Liver (tissue), 9 donors: Measurements from ENCODE around the gene MARCHF3. TPM values are rescaled to one million over a fixed set of nuclear protein-coding genes. Genes with fewer than 3 reads are reported as not detected.

Experiments used
- DNase-seq: peaks from one replicate; pipeline ENCODE4 v3.0.0-alpha.2; 2017; ENCODE audit warnings: low spot score
- H3K27ac ChIP-seq, 2 donors: one replicate each; pipeline ENCODE4 v1.7.0; 2013; ENCODE audit warnings: inconsistent platforms in 2 of 2, low read length in 2 of 2, control low read depth in 1 of 2, low read depth in 1 of 2, mild to moderate bottlenecking in 1 of 2
- H3K27me3 ChIP-seq, 4 donors: one replicate each; pipeline versions ENCODE4 v1.6.1 to v1.7.0; 2013; ENCODE audit warnings: low read length in 3 of 4, inconsistent platforms in 1 of 4, mild to moderate bottlenecking in 1 of 4, moderate library complexity in 1 of 4; ENCODE audit not compliant: control insufficient read depth in 4 of 4, insufficient read depth in 4 of 4
- H3K36me3 ChIP-seq, 4 donors: one replicate each; pipeline versions ENCODE4 v1.6.1 to v1.7.0; 2013; ENCODE audit warnings: low read length in 3 of 4, mild to moderate bottlenecking in 3 of 4, low read depth in 1 of 4, moderate library complexity in 1 of 4; ENCODE audit not compliant: control insufficient read depth in 4 of 4, insufficient read depth in 3 of 4
- H3K4me1 ChIP-seq, 4 donors: one replicate each; pipeline versions ENCODE4 v1.6.1 to v1.7.0; 2013; ENCODE audit warnings: low read length in 3 of 4, mild to moderate bottlenecking in 3 of 4, moderate library complexity in 1 of 4; ENCODE audit not compliant: control insufficient read depth in 4 of 4, insufficient read depth in 4 of 4
- H3K4me3 ChIP-seq, 3 donors: one replicate each; pipeline versions ENCODE4 v1.6.1 to v1.7.0; 2013; ENCODE audit warnings: low read length in 3 of 3, control low read depth in 1 of 3, low read depth in 1 of 3, mild to moderate bottlenecking in 1 of 3
- H3K9ac ChIP-seq, 2 donors: one replicate each; pipeline ENCODE4 v1.7.0; 2013; ENCODE audit warnings: low read length in 2 of 2, mild to moderate bottlenecking in 2 of 2, moderate library complexity in 2 of 2, control low read depth in 1 of 2, low read depth in 1 of 2
- H3K9me3 ChIP-seq, 4 donors: one replicate each; pipeline versions ENCODE4 v1.6.1 to v1.7.0; 2013; ENCODE audit warnings: low read length in 3 of 4; ENCODE audit not compliant: control insufficient read depth in 4 of 4
- ATF3 ChIP-seq: IDR thresholded peaks from 2 replicates; pipeline ENCODE4 v1.6.1; 2016; ENCODE audit warnings: antibody characterized with exemption
- CTCF ChIP-seq: fragments of 150-350 bp; IDR thresholded peaks from 2 replicates; pipeline ENCODE4 v1.5.1; 2017; ENCODE audit warnings: improper control_type of control experiment, low read depth, low read length; ENCODE audit not compliant: missing input control
- EGR1 ChIP-seq, 2 donors: IDR thresholded peaks; 2 replicates each; pipeline ENCODE4 v1.6.1; 2016 to 2018; ENCODE audit warnings: antibody characterized with exemption in 2 of 2, low read depth in 2 of 2
- FOXA1 ChIP-seq: IDR thresholded peaks from 2 replicates; pipeline ENCODE4 v1.6.1; 2016; ENCODE audit warnings: antibody characterized with exemption
- FOXA2 ChIP-seq: IDR thresholded peaks from 2 replicates; pipeline ENCODE4 v1.6.1; 2016; ENCODE audit warnings: antibody characterized with exemption
- GABPA ChIP-seq, 2 donors: IDR thresholded peaks in 1 of 2; conservative IDR thresholded peaks in 1 of 2; 2 replicates each; pipeline ENCODE4 v1.6.1; 2016; ENCODE audit warnings: antibody characterized with exemption in 2 of 2, mild to moderate bottlenecking in 1 of 2, moderate library complexity in 1 of 2
- HNF4A ChIP-seq, 2 donors: conservative IDR thresholded peaks; 2 replicates each; pipeline ENCODE4 v1.6.1; 2016; ENCODE audit warnings: antibody characterized with exemption in 2 of 2, mild to moderate bottlenecking in 2 of 2
- HNF4G ChIP-seq: IDR thresholded peaks from 2 replicates; pipeline ENCODE4 v1.6.1; 2016; ENCODE audit warnings: antibody characterized with exemption
- JUND ChIP-seq, 2 donors: IDR thresholded peaks; 2 replicates each; pipeline ENCODE4 v1.6.1; 2016; ENCODE audit warnings: antibody characterized with exemption in 2 of 2
- MAX ChIP-seq: IDR thresholded peaks from 2 replicates; pipeline ENCODE4 v1.6.1; 2016; ENCODE audit warnings: antibody characterized with exemption
- NR2F2 ChIP-seq: IDR thresholded peaks from 2 replicates; pipeline ENCODE4 v1.6.1; 2016; ENCODE audit warnings: antibody characterized with exemption
- RAD21 ChIP-seq, 2 donors: IDR thresholded peaks; 2 replicates each; pipeline ENCODE4 v1.6.1; 2016; ENCODE audit warnings: antibody characterized with exemption in 2 of 2, mild to moderate bottlenecking in 2 of 2
- REST ChIP-seq: IDR thresholded peaks from 2 replicates; pipeline ENCODE4 v1.6.1; 2016; ENCODE audit warnings: antibody characterized with exemption, mild to moderate bottlenecking
- RXRA ChIP-seq, 2 donors: IDR thresholded peaks; 2 replicates each; pipeline ENCODE4 v1.6.1; 2017 to 2018; ENCODE audit warnings: antibody characterized with exemption in 2 of 2, mild to moderate bottlenecking in 1 of 2
- SP1 ChIP-seq: IDR thresholded peaks from 2 replicates; pipeline ENCODE4 v1.6.1; 2018; ENCODE audit warnings: antibody characterized with exemption, mild to moderate bottlenecking
- TAF1 ChIP-seq: conservative IDR thresholded peaks from 2 replicates; pipeline ENCODE4 v1.6.1; 2016; ENCODE audit warnings: antibody characterized with exemption, mild to moderate bottlenecking
- YY1 ChIP-seq: IDR thresholded peaks from 2 replicates; pipeline ENCODE4 v1.6.1; 2016; ENCODE audit warnings: antibody characterized with exemption, mild to moderate bottlenecking
- ZBTB33 ChIP-seq: IDR thresholded peaks from 2 replicates; pipeline ENCODE4 v1.6.1; 2016; ENCODE audit warnings: antibody characterized with exemption
- WGBS: extraction: QIAGEN DNeasy Blood & Tissue Kit; methylation state at CpG from one replicate; pipeline ENCODE4 v1.1.7; 2013; 5-methylcytosine and 5-hydroxymethylcytosine counted together
- polyA plus RNA-seq, 2 donors: library from polyadenylated mRNA; stranded (reverse) in 1 of 2; unstranded in 1 of 2; fragments of 200-250 nt in 1 of 2; fragments of >200 nt in 1 of 2; fragmentation: Nextera tagmentation in 1 of 2; extraction: Ambion mirVana in 1 of 2; gene quantifications; one replicate each; pipeline versions ENCODE4 v1.2.1 to v1.2.3, GENCODE V29; 2013 to 2015
- total RNA-seq, 2 donors: library from RNA; depleted of rRNA; stranded (reverse); fragments of >200 nt; gene quantifications; one replicate each; pipeline ENCODE4 v1.2.3, GENCODE V29; 2014
- donor health status: healthy.
- donor health status: healthy.
- donor health status: healthy.
- donor health status: healthy.
- donor health status: healthy.

MARCHF3 gene
- total and polyA plus RNA-seq, 4 donors: 0.93 to 51.0 (median 1.4) TPM

GRCh38 chr5:126973193-126973592 is 57.2 kb downstream of the MARCHF3 start:
- no peak overlapping the region for H3K9ac ChIP-seq
- H3K4me1 ChIP-seq: no peaks in the 10 kb centered on the region
- H3K36me3 ChIP-seq: no peaks in the 10 kb centered on the region
- no peak for DNase-seq
- H3K9me3 ChIP-seq: no peaks in the 10 kb centered on the region
- no peaks in the 10 kb centered on the region for H3K27me3 ChIP-seq
- no peak overlapping the region for H3K27ac ChIP-seq
- TF ChIP-seq GABPA (IDR thresholded peaks at IDR 0.05 in 1 of 2, conservative IDR thresholded peaks at IDR 0.05 in 1 of 2): no peak
- no peak for TF ChIP-seq HNF4A (conservative IDR thresholded peaks at IDR 0.05)
- TF ChIP-seq JUND (IDR thresholded peaks at IDR 0.05): no peak
- no peak for TF ChIP-seq EGR1 (IDR thresholded peaks at IDR 0.05; ENCODE audit: low read depth in 2 of 2)
- TF ChIP-seq HNF4G: no peak
- no peak for TF ChIP-seq CTCF
- no peak for TF ChIP-seq RAD21 (IDR thresholded peaks at IDR 0.05)
- TF ChIP-seq ATF3: no peak
- no peak for TF ChIP-seq RXRA (IDR thresholded peaks at IDR 0.05)
- no peak for TF ChIP-seq ZBTB33
- TF ChIP-seq SP1: no peak
- no peak for TF ChIP-seq FOXA1
- TF ChIP-seq YY1: no peak
- no peak for TF ChIP-seq REST
- TF ChIP-seq NR2F2: no peak
- no peak for TF ChIP-seq MAX
- TF ChIP-seq TAF1: no peak
- no peak for TF ChIP-seq FOXA2
- H3K4me3 ChIP-seq: no peak overlapping the region
- WGBS: 72% methylated on average over 6 of the region's 6 CpGs
